IPS-18c (cell line): ENCODE measurements around the gene OR8D2.

Experiments used
- H3K4me3 ChIP-seq: 2 replicates; pipeline ENCODE4 v1.7.0; 2013; ENCODE audit warnings: low read depth, mild to moderate bottlenecking, low read length, moderate library complexity; ENCODE audit not compliant: insufficient read depth
- H3K9me3 ChIP-seq: one replicate; pipeline ENCODE4 v1.6.1; 2013; ENCODE audit warnings: mild to moderate bottlenecking, low read length, moderate library complexity; ENCODE audit not compliant: control insufficient read depth, insufficient read depth

The OR8D2 gene

DNA sequence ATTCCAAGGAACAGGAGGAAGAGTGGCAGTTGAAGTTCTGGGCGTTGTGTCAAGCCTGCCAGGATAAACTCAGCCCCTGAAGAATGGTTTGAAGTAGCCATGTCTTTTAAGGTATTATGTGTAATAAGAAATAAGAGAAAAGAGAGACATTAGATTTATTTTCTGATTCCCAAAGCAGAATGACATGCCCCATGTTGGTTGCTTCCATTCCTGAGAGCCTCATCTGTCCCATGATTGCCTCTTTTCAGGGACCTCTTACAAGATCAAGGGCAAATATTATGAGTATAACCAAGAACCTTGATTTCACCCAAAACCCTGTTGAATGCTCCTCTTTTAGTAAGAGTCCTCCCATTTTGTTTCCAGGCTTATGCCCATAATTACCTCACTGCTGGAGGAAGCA lies at the start of gene OR8D2:
Gene OR8D2, minus strand, starts transcription at position 101 of the 400 bp plus-strand sequence. Its CDS starts 0 bp downstream, at position 101.
- Histone ChIP-seq H3K4me3 (no peak within 1 kb of the TSS), H3K9me3 (no peaks in the 10 kb centered on the region)

DNA sequence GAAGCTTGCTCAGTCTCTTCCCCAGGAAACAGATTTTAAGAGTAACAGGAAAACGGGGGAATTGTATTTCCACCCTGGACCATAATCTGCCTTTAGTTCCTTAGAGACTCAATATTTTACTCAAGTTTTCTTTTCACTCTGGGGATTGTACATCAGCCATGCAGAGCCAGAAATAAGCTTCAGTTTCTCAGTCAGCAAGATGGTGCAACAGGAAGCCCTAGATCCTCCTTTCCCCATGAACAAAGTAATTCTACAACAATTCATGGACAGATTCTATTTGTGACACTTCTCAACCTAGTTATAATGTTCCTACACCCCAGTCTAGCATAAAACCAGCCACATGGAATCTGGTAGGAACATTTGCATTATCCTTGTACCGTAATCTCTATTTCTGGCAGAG lies 39.6 kb upstream of the OR8D2 start:
- no peaks in the 10 kb centered on the region for H3K9me3 ChIP-seq
- H3K4me3 ChIP-seq, result no peak overlapping the region

DNA sequence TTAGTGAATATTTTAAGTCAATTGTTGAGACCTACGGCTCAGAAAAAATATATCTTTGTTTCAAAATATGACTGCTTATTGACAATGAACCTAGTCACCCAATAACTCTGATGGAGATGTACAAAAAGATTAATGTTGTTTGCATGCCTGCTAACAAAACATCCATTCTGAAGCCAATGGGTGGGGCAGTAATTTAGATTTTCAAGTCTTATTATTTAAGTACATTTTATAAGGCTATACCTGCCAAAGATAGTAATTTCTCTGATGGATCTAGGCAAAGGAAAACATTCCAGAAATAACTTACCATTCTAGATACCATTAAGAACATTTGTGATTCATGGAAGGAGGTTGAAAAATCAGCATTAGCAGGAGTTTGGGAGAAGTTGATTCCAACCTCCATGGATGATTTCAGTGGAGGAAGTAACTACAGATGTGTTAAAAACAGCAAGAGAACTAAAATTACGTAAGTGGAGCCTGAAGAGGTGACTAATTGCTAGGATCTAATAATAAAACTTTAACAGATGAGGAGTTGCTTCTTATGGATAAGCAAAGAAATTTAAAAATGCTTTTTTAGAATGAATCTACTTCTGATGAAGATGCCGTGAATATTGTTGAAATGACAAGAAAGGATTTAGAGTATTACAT lies 26.4 kb upstream of the OR8D2 start:
- H3K4me3 ChIP-seq, result no peak overlapping the region
- H3K9me3 ChIP-seq, result no peaks in the 10 kb centered on the region

DNA sequence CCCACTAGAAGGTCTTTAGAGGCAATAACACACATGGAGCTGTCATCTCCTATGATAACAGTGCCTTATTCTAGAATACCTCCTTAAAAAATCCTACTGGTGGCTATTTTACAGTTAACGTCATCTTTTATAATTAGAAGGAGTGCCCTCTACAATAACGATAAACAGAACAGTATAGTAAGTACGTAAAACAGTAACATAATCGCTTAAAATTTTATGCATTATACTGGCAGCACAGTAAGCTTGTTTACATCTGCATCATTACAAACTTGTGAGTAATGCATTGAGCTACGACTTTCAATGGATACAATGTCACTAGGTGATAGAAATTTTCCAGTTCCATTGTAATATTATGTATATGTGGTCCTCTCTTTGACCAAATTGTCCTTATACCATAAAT lies 24.3 kb upstream of the OR8D2 start:
- H3K9me3 ChIP-seq, result no peaks in the 10 kb centered on the region
- H3K4me3 ChIP-seq, result no peak overlapping the region

- no peaks in the 10 kb centered on the region for H3K9me3 ChIP-seq
- no peak overlapping the region for H3K4me3 ChIP-seq
Observed at GRCh38 chr11:124340142-124340447, 20.1 kb upstream of the OR8D2 start.

- no peak overlapping the region for H3K4me3 ChIP-seq
Observed at GRCh38 chr11:124339396-124340141, 19.6 kb upstream of the OR8D2 start.

GRCh38 chr11:124331873-124332272 lies 11.9 kb upstream of the OR8D2 start:
- no peaks in the 10 kb centered on the region for H3K9me3 ChIP-seq
- H3K4me3 ChIP-seq, result no peak overlapping the region

More at GRCh38 chr11:124339396-124340141, 19.6 kb upstream of the OR8D2 start:
- H3K9me3 ChIP-seq, result no peaks in the 10 kb centered on the region

DNA sequence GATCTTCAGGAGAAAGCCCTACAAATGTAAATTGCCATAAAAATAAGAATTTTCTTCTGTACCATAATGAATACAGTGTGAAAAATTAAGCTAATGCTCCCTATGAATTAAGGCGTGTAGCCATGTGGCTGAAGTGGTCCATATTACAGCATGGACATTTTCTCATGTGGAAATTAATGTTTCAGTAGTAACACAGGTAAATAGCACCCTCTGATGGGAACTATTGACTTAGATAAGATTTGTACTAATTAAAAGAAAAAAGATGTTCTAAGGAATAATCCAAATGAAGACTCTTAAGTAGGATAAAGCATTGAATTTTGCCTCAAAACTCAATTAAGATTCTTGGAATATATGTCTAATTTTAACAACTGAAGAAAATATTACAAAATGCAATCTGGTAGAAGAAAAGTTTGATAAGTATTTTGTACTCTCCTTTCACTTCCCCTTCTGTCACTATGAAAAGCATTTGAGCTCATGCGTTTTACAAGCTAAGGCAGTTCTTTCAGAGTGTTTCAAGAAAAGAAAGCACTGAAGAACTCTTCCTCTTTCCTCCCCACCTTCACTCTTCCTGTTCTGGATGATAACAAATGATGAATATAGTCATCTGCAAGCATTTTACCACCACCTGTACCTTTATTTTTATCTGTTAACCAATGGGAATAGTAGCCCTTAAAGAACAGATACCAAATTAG lies 9.9 kb upstream of the OR8D2 start:
- Histone ChIP-seq H3K4me3 (no peak overlapping the region), H3K9me3 (no peaks in the 10 kb centered on the region)

DNA sequence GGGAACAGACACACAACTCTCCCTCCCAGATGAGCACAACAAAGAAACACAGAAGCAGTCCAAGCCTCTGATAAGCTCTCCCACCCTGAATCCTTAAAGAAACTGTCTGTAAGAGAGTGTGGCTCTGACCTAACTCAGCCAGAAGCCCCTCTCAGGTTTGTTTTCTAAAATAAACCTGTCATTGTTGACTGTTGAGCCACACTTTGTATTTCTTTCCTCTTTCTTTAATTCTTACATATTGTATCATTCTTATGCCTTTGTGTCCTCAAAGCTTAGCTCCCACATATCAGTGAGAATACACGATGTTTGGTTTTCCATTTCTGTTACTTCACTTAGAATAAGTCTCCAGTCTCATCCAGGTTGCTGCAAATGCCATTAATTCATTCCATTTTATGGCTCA lies 7.8 kb upstream of the OR8D2 start:
- H3K4me3 ChIP-seq, result no peak overlapping the region
- no peaks in the 10 kb centered on the region for H3K9me3 ChIP-seq

DNA sequence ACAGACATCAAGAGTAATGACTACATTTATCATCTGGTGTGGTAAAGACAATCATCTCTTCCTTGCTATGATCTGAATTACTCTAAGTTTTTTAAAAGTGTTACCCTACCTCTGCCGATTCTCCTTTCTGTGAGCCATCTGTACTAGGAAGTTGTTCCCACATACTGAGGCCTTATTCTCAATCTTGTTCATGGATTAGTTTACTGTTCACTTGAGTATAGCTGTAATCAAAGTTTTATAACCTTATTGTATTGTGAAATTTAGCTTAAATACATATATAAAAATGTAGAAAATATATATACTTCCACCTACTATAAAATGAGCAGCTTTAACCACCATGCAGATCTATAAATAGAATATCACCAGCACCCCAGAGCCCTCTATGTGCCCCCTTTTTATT lies 2.4 kb upstream of the OR8D2 start:
- no peak overlapping the region for H3K4me3 ChIP-seq
- H3K9me3 ChIP-seq, result no peaks in the 10 kb centered on the region

DNA sequence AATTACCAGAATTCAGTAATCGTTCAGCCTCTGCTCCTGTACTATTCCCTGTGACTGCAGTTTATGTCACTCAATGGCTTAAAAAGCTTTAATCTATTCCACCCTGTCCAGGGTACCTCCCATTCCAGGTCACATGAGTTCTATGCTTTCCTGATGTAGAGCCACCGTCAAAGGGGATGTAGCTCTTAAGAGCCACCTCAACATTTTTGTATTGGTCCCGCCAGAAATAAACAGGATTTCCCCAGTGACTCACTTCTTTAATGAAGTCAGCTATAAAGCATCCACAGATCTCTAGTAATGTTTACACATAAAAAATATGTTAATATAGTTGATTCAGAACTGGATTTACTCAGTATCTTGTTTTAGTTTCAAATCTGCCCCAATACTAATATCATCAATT lies 4.9 kb downstream of the OR8D2 start:
- Histone ChIP-seq H3K4me3 (no peak overlapping the region), H3K9me3 (no peaks in the 10 kb centered on the region)

DNA sequence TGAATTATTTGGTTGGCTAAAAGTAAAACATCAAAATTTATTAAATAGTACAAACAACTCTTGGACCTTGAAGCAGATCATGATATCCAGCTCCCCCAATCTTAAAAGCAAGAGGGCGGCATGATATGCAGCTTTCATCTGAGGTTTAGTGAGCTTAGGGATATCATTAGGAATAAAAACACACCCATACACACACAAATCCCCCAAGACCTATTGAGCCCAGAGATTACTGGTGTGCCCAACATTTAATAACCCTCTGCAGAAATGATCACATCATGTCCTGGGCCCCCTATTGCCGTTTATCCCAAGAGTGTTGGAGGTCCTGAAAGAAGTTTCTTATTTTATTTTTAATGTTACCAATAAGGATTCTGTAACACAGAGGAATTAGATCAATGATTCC lies 6.1 kb downstream of the OR8D2 start, which contains the start of gene OR8D1:
Gene OR8D1, minus strand, starts transcription at position 101 of the 400 bp plus-strand sequence. CDS start 3,183 bp downstream, outside the sequence.
- Histone ChIP-seq H3K4me3 (no peak within 1 kb of the TSS), H3K9me3 (no peaks in the 10 kb centered on the region)

GRCh38 chr11:124313131-124313530 lies 6.9 kb downstream of the OR8D2 start:
- H3K9me3 ChIP-seq, result no peaks in the 10 kb centered on the region

GRCh38 chr11:124311670-124312069 lies 8.3 kb downstream of the OR8D2 start:
- no peaks in the 10 kb centered on the region for H3K9me3 ChIP-seq
- no peak overlapping the region for H3K4me3 ChIP-seq

More at GRCh38 chr11:124313131-124313530, 6.9 kb downstream of the OR8D2 start:
- no peak overlapping the region for H3K4me3 ChIP-seq

- H3K9me3 ChIP-seq, result no peaks in the 10 kb centered on the region
- H3K4me3 ChIP-seq, result no peak overlapping the region
Observed at GRCh38 chr11:124311269-124311668, 8.7 kb downstream of the OR8D2 start.

DNA sequence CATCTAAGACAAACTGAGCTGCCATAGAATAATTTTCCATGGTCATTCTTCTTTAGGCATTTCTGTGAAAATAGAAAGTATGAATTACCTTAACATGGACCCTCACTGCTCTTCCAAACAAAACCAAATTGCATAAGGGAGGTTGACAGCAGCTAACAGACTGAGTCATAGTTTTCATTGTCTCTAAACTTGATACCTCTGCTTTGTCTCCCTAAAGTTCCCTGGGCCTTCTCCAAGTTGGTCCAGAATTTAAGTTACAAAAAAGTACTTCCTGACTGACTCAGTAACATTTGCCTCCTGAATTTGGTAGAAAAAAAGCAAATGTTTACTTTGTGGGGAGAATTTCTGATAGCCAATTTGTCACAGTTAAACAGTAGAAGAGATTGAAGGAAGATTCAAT lies 9.3 kb downstream of the OR8D2 start:
- H3K4me3 ChIP-seq, result no peak overlapping the region
- no peaks in the 10 kb centered on the region for H3K9me3 ChIP-seq

DNA sequence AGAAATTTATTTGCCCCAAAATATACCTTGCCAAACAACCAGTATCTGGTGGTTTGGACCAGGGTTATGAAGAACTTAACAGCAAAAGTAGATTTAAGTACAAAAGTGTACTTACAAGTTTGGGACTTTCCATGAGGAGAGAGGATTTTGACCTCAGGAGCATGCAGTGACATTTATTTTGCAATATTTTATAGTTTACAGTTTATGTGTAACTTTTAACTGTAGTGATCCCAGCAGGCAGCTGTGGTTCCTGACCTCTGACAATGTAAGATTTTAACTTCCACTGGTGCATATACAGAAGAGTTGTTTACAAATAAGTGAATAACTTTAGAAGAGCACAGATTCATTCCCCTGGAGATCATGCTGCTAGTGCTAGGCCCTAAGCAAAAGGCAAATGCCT lies 12.9 kb downstream of the OR8D2 start:
- H3K9me3 ChIP-seq, result no peaks in the 10 kb centered on the region
- H3K4me3 ChIP-seq, result no peak overlapping the region
